PC-3 (cell line): ENCODE measurements around the gene HPSE2. TPM values are rescaled to one million over a fixed set of nuclear protein-coding genes. Genes with fewer than 3 reads are reported as not detected.

ENCODE experiments used
- ATAC-seq: fragments of 200-7000 bp; cut with Tn5 transposase; 2 replicates; pipeline ENCODE4 v1.9.1; 2020; ENCODE audit warnings: mild to moderate bottlenecking, moderate library complexity
- BruUV-seq: library from RNA; stranded (reverse); fragments of 400-500 nt; replicated peaks from 2 replicates; lab custom pipeline; 2021; lab: Mats Ljungman, UMichigan
- CTCF ChIA-PET: fragments of 300-600 bp; sonication (Branson Sonifier 250); formaldehyde crosslinking; loops from one replicate; lab custom pipeline; 2022; ENCODE audit warnings: antibody characterized with exemption; lab: Charles Lee
- POLR2A ChIA-PET: fragments of 300-600 bp; sonication (Branson Sonifier 250); formaldehyde crosslinking; loops from one replicate; lab custom pipeline; 2022; ENCODE audit warnings: antibody characterized with exemption; ENCODE audit not compliant: unreplicated experiment; lab: Charles Lee
- DNase-seq: peaks from one replicate; pipeline ENCODE4 v3.0.0-alpha.2; 2015
- H2AFZ ChIP-seq: fragments of 300-600 bp; sonication (generic); 2 replicates; pipeline ENCODE4 v1.6.0; 2016; ENCODE audit warnings: antibody characterized with exemption, low read length
- H3F3A ChIP-seq: fragments of 300-600 bp; sonication (generic); one replicate; pipeline ENCODE4 v1.6.0; 2017; ENCODE audit warnings: antibody characterized with exemption, low read length, control low read depth, mild to moderate bottlenecking; ENCODE audit not compliant: unreplicated experiment
- H3K27ac ChIP-seq: fragments of 300-600 bp; sonication (generic); 2 replicates; pipeline ENCODE4 v1.5.1; 2016; ENCODE audit warnings: mild to moderate bottlenecking, low read length
- H3K27me3 ChIP-seq: fragments of 300-600 bp; sonication (generic); 2 replicates; pipeline ENCODE4 v1.6.1; 2016; ENCODE audit warnings: low read length, mixed read lengths
- H3K36me3 ChIP-seq: fragments of 300-600 bp; sonication (generic); 2 replicates; pipeline ENCODE4 v1.6.1; 2016; ENCODE audit warnings: low read depth, mixed run types, low read length, mixed read lengths
- H3K4me1 ChIP-seq: fragments of 300-600 bp; sonication (generic); 2 replicates; pipeline ENCODE4 v1.5.1; 2016; ENCODE audit warnings: low read length; ENCODE audit not compliant: insufficient read depth
- H3K4me2 ChIP-seq: fragments of 300-600 bp; sonication (generic); 2 replicates; pipeline ENCODE4 v1.6.0; 2016; ENCODE audit warnings: low read length
- H3K4me3 ChIP-seq: fragments of 300-600 bp; sonication (generic); 2 replicates; pipeline ENCODE4 v1.5.1; 2016; ENCODE audit warnings: mild to moderate bottlenecking, low read length, mixed read lengths
- H3K79me2 ChIP-seq: fragments of 300-600 bp; sonication (generic); 2 replicates; pipeline ENCODE4 v1.6.1; 2017; ENCODE audit warnings: low read length, mixed read lengths
- H3K9ac ChIP-seq: fragments of 300-600 bp; sonication (generic); 2 replicates; pipeline ENCODE4 v1.6.0; 2016; ENCODE audit warnings: mild to moderate bottlenecking, low read length
- H3K9me2 ChIP-seq: fragments of 300-600 bp; sonication (generic); replicated peaks from 2 replicates; pipeline ENCODE4 v1.6.1; 2016; ENCODE audit warnings: mixed run types, low read length, mixed read lengths
- H3K9me3 ChIP-seq: fragments of 300-600 bp; sonication (generic); 2 replicates; pipeline ENCODE4 v1.6.1; 2016; ENCODE audit warnings: low read length, mixed read lengths
- H4K20me1 ChIP-seq: fragments of 300-600 bp; sonication (generic); 2 replicates; pipeline ENCODE4 v1.6.1; 2016; ENCODE audit warnings: low read length, mixed read lengths
- EZH2 ChIP-seq: fragments of 300-600 bp; sonication (generic); IDR thresholded peaks from one replicate; pipeline ENCODE4 v1.6.1; 2017; ENCODE audit warnings: antibody characterized with exemption, mild to moderate bottlenecking, low read length; ENCODE audit not compliant: unreplicated experiment
- EZH2phosphoT487 ChIP-seq: fragments of 300-600 bp; sonication (generic); IDR thresholded peaks from 2 replicates; pipeline ENCODE4 v1.6.1; 2018; ENCODE audit warnings: mild to moderate bottlenecking, antibody characterized with exemption, low read length, borderline replicate concordance
- intact Hi-C: fragments of 100-400 bp; cut with micrococcal nuclease; formaldehyde crosslinking; loops from 2 replicates; pipeline ENCODE4 v1.9.0; 2023
- total RNA-seq: library from RNA; depleted of rRNA; stranded (reverse); fragments of >200 nt; gene quantifications from 2 replicates; pipeline ENCODE4 v1.2.3, GENCODE V29; 2014
- TF ChIP-seq, protein P1 (sequence below): fragments of 300-600 bp; sonication (generic); conservative IDR thresholded peaks from 2 replicates; pipeline ENCODE4 v1.5.1; 2017; ENCODE audit warnings: antibody characterized with exemption, low read depth, mild to moderate bottlenecking, low read length

Gene HPSE2
- total RNA-seq, 1 experiment from 2014 or later, result 0.15 TPM

DNA sequence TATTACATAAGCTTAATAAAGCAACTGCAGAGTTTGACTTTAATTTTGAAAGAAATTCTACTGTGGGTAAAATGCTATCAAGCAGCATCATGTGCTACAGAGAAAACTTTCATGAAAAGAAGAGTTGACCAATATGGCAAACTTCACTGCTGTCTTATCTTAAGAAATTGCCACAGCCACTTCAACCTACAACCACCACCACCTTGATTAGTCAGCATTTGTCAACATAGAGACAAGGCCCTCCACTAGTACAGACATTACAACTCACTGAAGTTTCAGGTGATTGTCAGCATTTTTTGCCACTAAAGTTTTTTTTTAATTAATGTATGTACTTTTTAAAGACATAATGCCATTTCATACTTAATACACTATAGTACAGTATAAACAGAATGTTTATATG lies 350.3 kb downstream of the HPSE2 start:
- Histone ChIP-seq H3K9ac (no peak overlapping the region), H3K27ac (no peak overlapping the region), H3K9me2 (no peaks in the 10 kb centered on the region), H3K79me2 (no peaks in the 10 kb centered on the region), H3K4me2 (no peak overlapping the region), H3K4me3 (no peak overlapping the region), H3K27me3 (no peaks in the 10 kb centered on the region), H3F3A (no peaks in the 10 kb centered on the region), H3K9me3 (no peaks in the 10 kb centered on the region), H2AFZ (no peak overlapping the region), H4K20me1 (no peaks in the 10 kb centered on the region), H3K36me3 (no peaks in the 10 kb centered on the region), H3K4me1 (0 out of 2 replicates have a peak, but pooled peaks cover 3% of the 10 kb centered on the region)
- no TSS peak for BruUV-seq
- TF ChIP-seq EZH2phosphoT487 (no peak), EZH2 (no peak)
- TF ChIP-seq, protein P1, sequence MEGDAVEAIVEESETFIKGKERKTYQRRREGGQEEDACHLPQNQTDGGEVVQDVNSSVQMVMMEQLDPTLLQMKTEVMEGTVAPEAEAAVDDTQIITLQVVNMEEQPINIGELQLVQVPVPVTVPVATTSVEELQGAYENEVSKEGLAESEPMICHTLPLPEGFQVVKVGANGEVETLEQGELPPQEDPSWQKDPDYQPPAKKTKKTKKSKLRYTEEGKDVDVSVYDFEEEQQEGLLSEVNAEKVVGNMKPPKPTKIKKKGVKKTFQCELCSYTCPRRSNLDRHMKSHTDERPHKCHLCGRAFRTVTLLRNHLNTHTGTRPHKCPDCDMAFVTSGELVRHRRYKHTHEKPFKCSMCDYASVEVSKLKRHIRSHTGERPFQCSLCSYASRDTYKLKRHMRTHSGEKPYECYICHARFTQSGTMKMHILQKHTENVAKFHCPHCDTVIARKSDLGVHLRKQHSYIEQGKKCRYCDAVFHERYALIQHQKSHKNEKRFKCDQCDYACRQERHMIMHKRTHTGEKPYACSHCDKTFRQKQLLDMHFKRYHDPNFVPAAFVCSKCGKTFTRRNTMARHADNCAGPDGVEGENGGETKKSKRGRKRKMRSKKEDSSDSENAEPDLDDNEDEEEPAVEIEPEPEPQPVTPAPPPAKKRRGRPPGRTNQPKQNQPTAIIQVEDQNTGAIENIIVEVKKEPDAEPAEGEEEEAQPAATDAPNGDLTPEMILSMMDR, result no peak
- ChIA-PET CTCF (no interaction called here), POLR2A (no interaction called here)
- intact Hi-C loops, result no loop called here
- no peak for ATAC-seq
- DNase-seq, result no peak

GRCh38 chr10:98881789-98882188 lies 353.9 kb downstream of the HPSE2 start:
- no peak overlapping the region for H3K4me3 ChIP-seq
- no peaks in the 10 kb centered on the region for H3F3A ChIP-seq
- no peaks in the 10 kb centered on the region for H3K79me2 ChIP-seq
- POLR2A ChIA-PET, result no interaction called here
- DNase-seq, result no peak
- no peaks in the 10 kb centered on the region for H3K27me3 ChIP-seq
- H3K9me2 ChIP-seq, result no peaks in the 10 kb centered on the region
- TF ChIP-seq EZH2 (no peak), EZH2phosphoT487 (no peak)
- TF ChIP-seq, protein P1, result no peak
- no peak overlapping the region for H3K27ac ChIP-seq
- H2AFZ ChIP-seq, result no peak overlapping the region
- 0 out of 2 replicates have a peak, but pooled peaks cover 3% of the 10 kb centered on the region for H3K4me1 ChIP-seq
- no peaks in the 10 kb centered on the region for H3K9me3 ChIP-seq
- ATAC-seq, result no peak
- no peaks in the 10 kb centered on the region for H4K20me1 ChIP-seq
- BruUV-seq, result no TSS peak
- no peak overlapping the region for H3K9ac ChIP-seq
- CTCF ChIA-PET, result no interaction called here
- no peak overlapping the region for H3K4me2 ChIP-seq
- no peaks in the 10 kb centered on the region for H3K36me3 ChIP-seq
- intact Hi-C loops, result no loop called here

GRCh38 chr10:98880971-98881370 lies 354.7 kb downstream of the HPSE2 start:
- no peaks in the 10 kb centered on the region for H3K9me3 ChIP-seq
- no peak for ATAC-seq
- H3K4me1 ChIP-seq, result no peaks in the 10 kb centered on the region
- intact Hi-C loops, result no loop called here
- H3F3A ChIP-seq, result no peaks in the 10 kb centered on the region
- no peaks in the 10 kb centered on the region for H4K20me1 ChIP-seq
- H3K4me3 ChIP-seq, result no peak overlapping the region
- H2AFZ ChIP-seq, result no peak overlapping the region
- no peaks in the 10 kb centered on the region for H3K9me2 ChIP-seq
- POLR2A ChIA-PET, result no interaction called here
- CTCF ChIA-PET, result no interaction called here
- no peaks in the 10 kb centered on the region for H3K36me3 ChIP-seq
- TF ChIP-seq, protein P1, result no peak
- TF ChIP-seq EZH2phosphoT487 (no peak), EZH2 (no peak)
- H3K4me2 ChIP-seq, result no peak overlapping the region
- H3K79me2 ChIP-seq, result no peaks in the 10 kb centered on the region
- H3K9ac ChIP-seq, result no peak overlapping the region
- BruUV-seq, result no TSS peak
- no peak for DNase-seq
- H3K27ac ChIP-seq, result no peak overlapping the region
- no peaks in the 10 kb centered on the region for H3K27me3 ChIP-seq
